Ecto neural progenitor cell (in vitro differentiated cells): ENCODE data around the gene ARF1.
"Not testable (repeated sequence)": the region's sequence is repeated elsewhere in the genome, so short reads cannot be mapped to it uniquely, and the experiment has no call there.

Experiments
- DNase-seq: peaks from one replicate; pipeline ENCODE4 v3.0.0-alpha.2; 2018; ENCODE audit warnings: low spot score

The ARF1 gene

DNA sequence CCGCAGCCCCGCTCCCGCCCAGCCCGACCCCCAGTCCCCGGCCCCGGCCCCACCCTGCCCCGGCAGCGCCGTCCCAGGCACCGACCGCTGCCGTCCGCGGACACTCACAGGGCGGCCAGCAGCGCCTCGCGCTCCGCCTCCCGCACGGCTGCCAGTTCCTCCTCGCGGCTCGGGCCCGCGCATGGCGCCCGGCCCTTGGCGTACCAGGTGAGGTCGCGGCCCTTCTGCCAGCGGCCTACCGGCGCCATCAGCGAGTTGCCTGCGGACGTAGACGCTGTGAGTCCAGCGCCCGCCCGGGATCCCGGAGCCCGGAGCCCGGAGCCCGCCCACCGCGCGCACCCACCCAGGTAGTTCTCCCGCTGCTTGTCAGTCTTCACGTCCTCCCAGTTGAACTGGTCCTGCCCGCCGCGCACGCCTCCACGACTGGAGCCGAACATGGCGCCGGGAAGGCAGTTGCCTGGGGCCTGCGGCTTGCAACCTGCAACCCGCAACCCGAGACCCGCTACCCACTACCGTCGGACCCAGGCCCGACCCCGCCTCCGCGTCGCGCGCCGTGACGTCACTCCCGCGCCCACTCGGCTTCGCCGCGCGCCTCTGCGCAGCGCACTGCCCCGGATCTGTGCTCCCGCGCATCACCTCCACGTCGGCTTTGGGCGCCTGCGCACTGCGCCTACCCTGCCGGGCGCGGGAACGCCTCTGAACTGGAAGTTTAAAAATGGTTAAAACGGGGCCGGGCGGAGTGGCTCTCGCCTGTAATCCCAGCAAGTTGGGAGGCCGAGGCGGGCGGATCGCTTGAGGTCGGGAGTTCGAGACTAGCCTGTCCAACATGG, 20.5 kb downstream of the ARF1 start, which contains the start of gene C1orf35:
C1orf35 (minus strand) TSS at position 535 of the 830 bp plus-strand sequence; CDS start at position 437, 98 bp downstream.
- peak; percentile 99 for DNase-seq

DNA sequence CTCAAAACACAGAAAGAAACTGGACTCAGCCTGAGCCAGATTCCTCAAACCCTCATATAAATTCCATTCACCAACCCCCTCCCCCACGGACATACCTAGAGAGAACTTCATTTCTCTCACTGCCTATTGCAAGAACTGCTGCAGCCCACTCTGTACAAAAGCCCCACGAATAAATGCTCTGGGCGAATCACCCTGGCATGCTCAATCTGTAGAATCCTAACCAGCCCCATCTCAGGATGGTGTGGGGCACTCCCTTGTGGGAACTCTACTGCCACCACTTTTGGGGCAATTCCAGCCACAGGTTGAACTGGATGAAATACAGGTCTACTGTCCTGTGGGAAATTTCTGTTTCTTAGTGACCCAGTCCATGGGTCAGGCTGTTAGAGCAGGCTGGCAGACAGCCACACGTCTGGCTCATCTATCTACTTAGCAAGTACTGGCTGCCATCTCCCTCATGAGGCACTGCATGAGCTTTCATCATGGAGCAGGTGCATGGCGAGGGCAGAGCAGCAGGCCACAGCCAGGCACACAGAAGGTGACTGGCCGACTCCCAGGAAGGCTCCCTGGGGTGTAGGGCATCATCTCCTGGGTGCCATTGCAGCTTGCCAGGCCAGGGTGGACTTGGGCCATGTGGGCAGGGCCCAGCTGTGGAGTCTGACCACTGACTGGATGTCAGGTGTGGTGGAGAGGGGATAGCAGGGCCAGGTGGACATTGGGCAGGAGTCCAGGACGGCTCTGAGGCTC, 22.2 kb downstream of the ARF1 start:
- DNase-seq: no peak

DNA sequence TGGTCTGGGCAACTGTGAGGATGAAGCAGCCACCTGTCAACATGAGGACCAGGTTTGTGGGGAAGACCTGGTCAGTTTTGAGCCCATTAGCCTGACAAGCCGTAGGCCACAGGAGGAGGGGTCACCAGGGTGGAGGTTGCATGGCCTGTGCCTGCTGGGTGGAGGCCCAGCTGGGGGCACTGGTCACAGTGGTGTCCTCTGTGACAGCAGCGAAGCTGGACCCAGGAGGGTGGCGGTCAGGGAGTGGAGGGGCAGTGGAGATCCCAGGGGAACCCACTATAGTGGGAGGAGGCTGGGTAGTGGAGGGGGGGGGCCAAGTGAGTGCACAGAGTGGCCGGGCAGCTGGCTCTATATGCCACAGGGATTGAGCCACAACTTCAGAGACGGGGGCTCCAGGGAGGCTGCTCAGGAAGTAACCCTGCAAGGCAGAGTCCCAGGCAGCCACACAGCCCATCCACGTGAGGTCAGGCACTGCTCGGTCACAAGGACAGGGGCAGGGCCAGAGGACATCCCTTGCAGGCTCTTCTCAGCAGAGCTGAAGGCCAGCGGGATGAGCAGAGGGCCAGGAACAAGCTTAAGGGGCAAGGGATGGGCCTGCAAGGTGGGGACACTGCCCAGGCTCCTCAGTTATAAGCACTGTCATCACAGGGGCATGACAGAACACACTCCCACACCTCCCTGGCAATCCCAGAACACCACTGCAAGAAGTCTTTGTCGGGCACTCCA, 22.9 kb downstream of the ARF1 start:
- no peak for DNase-seq

DNA sequence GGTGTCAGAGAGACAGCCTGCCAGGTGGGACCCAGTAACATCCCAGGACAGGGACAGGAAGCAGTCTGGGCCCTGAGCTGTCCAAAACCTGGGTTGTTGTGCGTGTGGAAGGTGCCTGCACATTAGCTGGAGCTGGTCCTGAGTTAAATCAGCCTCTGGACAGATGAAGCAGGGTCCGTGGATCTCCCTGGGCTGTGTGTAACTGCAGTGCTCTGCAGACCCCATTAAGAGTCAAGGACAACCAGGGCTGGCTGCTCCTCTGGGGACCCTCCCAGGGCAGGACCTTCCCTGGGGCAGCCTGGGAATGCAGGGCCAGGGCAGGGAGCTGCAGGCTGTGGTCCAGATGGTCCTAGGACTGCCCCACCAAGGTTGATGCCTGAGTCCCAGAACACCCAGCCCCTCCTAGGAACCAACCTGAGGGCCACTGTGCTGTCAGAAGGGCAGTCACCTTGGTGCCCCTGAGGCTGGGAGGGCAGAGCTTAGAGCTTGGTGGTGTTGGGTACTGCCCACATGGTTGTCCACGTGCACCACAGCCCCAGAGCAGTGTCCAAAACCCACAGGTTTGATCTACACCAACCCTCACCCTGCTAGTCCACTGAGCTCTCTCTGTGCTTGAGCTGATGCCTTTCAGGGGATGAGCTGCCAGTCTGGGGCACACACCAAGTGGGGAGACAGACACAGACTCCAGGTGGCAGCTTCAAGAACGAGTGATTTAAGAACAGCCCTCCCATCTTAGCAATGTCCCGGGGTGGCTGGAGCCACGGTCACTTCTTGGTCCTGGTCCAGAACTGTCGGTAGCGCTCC, 23.7 kb downstream of the ARF1 start:
- no peak for DNase-seq

DNA sequence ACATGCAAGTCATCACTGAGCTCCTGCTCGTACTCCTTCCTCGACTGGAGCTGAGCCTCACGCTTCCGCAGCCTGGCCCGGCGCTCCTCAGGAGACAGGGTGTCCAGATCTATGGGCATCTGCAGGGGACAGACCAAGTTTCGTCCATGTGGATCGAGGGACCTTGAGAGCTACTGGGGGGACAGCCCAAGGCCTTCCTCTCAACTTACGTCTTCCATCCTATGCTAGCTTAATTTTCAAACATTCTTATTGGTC, 24.2 kb downstream of the ARF1 start:
- no peak for DNase-seq

DNA sequence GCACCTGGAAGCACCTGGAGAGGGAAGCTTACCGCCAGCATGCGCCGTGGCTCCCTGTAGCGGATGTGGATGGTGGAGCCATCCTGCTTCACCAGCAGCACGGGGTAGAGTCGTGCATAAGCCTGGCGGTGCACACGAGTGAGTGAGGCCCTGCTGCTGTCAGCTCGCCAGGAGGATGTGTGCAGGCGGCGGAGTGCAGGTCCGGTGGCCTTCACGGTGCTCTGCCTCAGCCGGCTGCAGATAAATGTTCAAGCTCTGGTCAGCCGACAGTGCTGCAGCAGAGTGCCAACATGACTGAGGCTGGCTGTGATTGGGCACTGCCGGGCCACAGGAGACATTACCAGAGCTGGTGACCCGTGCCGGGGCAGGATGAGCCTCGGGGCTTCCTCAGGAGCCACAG, 25.1 kb downstream of the ARF1 start:
- DNase-seq: no peak

DNA sequence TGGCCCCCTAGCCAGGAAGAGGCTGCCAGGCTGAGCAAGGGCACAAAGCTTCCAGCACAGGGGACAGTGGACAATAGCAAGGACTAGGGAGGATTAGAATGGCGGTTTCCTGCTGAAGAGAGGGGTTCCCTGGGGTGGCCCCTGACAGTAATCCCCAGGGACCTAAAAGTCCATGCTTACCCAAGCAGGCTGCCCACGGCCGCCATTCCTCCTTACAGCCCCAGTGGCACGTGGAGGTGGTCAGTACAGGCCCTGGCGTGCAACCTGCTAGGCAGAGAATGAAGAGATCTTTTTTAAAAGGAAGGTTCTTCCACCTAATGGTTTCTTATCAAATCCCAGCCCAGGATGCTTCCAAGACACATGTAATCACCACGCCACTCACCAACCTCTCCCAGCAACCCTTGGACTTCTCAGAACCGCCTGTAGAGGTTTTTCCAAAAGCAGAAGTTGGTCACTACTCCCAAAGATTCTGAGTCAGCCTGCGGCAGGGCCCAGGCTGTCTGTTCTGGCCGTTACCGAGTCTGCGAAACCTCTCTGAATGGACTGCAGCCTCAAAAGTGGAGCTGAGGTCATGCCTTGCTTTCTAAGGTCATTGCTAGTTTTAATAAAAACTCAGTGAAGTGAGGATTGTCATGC, 25.7 kb downstream of the ARF1 start:
- DNase-seq: no peak

DNA sequence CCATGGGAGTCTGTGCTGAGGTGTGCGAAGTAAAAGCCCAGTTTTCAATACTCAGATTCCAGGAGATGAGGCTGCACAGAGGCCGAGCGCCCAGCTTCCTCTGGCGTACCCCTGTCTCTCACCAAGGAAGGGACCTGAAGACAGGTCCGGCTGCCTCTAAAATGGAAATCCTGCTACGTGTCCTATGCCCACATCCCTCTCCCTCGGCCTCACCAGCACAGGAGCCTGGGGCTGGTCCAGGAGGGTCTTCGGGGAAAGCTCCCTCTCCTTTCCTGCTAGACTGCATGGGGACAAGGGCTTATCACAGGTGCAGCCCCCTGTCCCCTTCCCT, 26.2 kb downstream of the ARF1 start:
- no peak for DNase-seq

DNA sequence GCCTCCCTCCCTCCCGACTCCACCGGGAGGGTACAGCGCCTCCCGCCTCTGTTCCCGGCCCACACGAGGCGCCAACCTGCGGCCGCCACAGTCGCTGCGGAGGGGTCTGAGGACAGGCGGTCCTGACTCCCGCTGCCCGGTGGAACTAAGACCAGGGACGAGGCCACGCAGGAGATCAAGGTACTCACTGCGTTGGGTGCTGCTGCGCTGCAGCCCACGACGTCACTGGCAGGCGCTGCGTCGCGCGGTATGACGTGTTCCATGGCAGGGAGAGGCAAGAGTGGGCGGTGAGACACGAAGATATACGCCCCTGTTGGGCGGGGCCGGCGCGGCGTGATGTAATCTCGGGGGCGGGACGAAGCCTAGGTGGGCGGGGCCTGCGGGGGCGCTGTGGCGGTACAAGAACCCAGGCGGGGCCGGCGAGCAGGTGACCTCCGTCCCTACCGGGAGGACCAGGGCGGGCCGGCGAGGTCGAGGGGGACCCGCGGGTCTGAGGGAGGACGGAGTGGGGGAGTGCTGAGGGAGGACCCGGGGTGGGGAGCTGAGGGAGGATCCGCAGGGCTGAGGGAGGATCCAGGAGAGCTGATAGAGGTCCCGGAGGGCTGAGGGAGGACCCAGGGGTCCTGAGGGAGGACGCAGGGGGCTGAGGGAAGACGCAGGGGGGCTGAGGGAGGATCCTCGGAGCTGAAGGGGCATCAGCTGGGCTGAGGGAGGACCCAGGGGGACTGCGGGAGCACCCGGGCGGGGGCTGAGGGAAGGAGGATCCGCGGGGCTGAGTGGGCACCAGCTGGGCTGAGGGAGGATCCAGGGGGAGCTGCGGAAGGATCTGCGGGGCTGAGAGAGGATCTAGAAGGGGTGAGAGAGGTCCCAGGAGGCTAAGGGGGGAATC, 26.8 kb downstream of the ARF1 start, which contains the start of gene MRPL55:
MRPL55 (minus strand) TSS at position 227 of the 889 bp plus-strand sequence. CDS start 1,039 bp downstream, outside the sequence.
- peak; percentile 100 for DNase-seq

DNA sequence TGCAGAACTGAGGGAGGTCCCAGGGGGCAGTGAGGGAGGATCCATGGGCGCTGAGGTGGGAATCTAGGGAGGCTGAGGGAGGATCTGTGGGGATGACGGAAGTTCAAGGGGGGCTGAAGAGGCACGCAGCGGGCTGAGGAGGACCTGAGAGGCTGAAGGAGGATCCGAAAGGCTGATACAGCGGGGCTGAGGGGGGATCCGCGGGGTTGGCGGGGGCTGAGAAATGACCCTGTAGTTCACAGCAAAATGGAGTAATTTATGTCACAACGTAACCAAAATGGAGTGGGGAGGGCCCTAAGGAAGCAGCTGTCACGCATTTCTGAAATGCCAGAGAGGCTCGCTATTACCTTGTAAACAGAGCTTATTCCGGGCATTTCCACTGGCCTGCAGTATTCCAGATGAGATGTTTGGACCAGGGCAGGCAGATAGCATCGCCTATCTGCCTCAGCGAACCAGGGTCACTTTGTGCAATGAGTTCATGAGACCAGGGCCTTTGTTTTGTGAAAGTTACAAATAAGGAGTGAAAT, 27.5 kb downstream of the ARF1 start:
- no peak for DNase-seq

DNA sequence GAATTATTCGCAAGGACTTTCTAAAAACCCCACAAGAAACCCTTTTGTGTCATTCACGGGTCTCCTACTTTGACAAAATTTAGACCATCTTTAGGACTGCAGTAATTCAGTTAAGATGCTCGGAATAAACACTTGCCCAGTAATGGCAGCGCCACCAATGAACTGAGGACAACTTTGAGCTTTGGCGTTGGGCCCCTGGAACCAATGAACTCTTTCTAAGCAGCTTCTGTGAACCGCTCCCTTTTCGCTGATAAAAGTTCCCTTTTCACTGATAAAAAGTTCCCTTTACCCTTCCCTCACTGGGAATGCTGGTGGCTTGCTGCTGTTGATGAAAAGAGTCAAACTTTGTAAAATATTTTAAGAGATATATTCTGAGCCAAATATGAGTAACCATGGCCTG, 28.0 kb downstream of the ARF1 start:
- DNase-seq: no peak

DNA sequence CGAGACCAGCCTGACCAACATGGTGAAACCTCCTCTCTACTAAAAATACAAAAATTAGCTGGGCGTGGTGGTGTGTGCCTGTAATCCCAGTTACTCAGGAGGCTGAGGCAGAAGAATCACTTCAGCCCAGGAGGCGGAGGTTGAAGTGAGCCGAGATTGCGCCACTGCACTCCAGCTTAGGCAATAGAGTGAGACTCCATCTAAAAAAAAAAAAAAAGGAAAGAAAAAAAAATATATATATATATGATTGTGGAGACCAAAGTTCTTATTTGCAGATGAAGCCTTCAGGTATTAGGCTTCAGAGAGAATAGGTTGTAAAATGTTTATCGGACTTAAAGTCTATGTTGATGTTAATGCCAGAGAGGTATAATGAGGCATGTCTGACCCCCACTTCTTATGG, 28.8 kb downstream of the ARF1 start:
- DNase-seq: not testable (repeated sequence)

DNA sequence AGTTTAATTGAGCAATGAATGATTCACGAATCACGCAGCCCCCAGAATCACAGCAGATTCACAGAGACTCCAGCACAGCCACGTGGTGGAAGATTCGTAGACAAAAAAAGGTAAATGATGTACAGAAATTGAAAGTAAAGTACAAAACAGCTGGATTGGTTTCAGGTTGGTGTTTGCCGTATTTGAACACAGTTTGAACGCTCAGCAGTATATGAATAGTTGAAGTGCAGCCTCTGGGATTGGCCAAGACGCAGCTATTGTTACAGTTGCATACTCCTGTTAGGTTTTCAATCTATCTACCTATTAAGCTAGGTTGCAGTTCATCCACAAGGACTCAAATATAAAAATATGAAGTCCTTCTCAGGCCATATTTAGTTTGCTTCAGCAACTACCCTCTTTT, 29.7 kb downstream of the ARF1 start:
- no peak for DNase-seq

DNA sequence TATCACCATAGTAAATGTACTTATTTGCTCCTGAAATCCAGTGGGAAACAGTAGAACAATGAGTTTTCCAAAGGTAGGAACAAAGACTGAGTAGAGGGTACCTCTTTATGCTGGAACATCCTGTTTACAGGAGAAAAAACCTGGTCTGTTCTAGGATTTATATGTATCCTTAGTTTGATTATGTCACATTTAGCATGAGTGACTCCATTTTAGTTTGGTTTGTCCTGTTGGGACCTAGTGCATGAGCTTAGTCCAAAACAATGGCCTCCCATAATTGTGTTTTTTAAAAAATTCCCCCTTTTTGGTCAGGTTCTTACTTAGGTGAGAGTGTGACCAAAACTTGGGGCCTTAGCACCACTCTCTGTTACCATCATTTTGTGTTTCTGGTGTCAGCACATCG, 30.1 kb downstream of the ARF1 start:
- no peak for DNase-seq

DNA sequence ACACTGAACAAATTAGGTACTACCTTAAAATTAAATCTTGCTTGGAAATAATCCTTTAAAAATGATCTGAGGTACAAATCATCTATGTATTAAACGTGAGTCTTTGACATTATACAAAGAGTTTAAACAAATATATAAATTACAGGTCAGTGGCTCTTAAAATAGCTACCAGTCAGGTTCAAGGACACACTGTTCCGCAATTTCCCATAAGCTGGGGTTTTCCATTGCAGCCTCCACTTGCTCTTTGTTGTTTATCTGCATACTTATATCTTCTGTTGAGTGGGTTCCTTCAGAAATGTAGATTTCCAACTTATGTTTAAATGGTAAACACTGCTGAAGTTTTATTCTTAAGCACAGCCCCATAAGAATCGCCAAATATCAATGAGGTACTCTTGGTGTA, 32.3 kb downstream of the ARF1 start:
- no peak for DNase-seq

DNA sequence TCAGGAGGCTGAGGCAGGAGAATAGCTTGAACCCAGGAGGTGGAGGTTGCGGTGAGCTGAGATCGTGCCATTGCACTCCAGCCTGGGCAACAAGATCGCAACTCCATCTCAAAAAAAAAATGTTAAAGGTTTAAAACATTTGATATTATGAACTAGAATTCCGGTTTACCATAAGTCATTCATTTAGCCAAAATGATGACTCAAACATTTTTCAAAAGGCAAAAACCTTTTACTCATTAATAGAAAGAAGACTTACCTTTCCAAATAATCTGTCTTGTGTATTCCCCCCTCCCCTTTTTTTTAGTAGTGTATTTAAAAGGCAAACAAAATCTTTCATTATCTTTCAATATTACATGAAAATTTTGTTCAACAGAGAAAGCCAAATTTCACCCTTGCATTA, 34.8 kb downstream of the ARF1 start:
- no peak for DNase-seq

DNA sequence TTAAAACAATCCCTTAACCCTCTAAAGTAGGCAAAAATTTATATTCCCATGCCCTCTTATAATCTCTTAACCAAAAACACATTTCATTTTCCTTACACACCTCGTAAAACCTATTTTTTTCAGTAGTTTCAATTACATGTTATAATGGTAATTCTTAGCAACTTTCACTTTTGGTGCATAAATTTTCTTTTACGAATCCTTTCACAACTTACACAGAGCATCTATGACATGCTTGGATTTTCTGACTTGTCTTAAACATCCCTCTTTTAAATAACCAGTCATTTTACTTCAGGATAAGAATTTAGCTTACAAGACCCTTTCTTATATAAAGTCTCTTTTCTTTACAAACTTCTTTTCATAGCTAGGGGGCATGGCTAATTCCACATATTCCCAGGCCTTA, 35.5 kb downstream of the ARF1 start:
- DNase-seq: no peak

DNA sequence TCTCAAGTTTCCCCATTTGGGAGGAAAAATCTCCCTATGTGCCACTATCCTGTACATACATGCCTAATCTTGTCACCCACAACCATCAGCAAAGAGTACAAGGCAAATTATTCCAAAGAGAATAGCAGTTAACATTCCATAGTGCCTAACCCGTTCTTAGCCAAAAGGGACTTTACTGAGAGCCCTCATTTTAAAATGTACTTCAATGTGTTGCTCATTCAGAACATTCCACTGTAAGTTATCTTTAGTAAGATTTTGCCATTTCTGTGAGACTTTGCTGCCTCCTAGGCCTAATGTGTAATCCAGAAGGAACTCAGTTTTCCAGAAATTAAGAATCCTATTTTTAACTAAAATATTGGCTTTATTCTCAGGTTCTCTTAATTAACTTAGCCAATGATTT, 37.8 kb downstream of the ARF1 start:
- no peak for DNase-seq

DNA sequence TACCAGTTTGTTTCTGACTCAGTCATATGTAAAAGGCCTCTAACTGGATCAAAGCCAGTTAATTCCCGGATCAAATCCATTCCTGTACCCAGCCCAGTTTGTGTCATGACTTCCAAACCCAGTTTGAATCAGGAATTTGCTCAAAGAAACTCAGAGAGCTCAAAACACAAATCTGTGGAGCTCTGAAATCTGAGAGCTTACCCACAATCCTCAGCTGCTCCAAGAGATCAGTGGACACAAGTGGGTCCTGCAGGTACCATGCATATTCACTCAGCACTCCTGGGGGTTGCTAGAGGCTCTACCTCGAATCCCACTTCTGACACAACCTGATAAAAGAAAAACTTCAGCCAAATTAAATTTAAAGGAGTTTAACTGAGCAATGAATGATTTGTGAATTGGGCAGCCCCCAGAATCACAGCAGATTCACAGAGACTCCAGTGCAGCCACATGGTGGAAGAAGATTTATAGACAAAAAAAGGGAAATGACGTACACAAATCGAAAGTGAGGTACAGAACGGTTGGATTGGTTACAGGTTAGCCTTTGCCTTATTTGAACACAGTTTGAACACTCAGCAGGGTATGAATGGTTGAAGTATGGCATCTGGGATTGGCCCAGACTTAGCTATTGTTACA, 38.5 kb downstream of the ARF1 start:
- no peak for DNase-seq

DNA sequence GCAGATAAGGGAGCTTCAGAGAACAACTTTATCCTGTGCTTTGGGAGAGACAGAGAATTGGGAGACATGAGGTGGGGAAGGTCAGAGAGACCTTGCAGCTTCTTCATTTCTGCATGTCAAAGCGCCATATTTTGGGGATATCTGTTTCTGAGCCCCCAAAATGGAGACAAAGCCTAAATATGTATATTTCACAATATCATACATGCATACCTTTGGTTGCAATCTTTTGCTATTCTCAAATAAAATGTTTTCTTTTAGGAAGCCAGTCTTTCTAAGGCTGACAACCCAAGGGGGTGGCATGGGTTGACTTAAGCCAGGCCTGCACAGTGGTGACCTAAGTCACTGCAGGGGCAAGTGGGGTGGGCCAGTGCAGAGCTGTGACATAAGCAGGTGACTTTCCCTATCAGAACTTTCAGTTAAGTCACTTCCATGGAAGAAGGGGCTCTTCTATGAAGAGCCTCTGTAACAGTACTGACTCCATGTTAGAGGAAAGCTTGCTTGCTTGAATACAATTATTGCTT, 40.5 kb downstream of the ARF1 start:
- no peak for DNase-seq
